Right atrium auricular region (tissue), 2 donors: ENCODE measurements around the gene ENKUR. TPM values are rescaled to one million over a fixed set of nuclear protein-coding genes. Genes with fewer than 3 reads are reported as not detected.

Experiments
- DNase-seq: peaks from one replicate; pipeline ENCODE4 v3.0.0-alpha.2; 2019; ENCODE audit warnings: low spot score
- H3K27ac ChIP-seq, 2 donors: fragments of 200-600 bp; sonication (generic); 1 replicate in 1 of 2; 2 replicates in 1 of 2; pipeline ENCODE4 v1.5.1; 2016 to 2019
- H3K27me3 ChIP-seq, 2 donors: fragments of 200-600 bp; sonication (generic); one replicate each; pipeline versions ENCODE4 v1.5.1 to v1.6.0; 2017 to 2019
- H3K36me3 ChIP-seq: fragments of 200-600 bp; sonication (generic); one replicate; pipeline ENCODE4 v1.5.1; 2016
- H3K4me1 ChIP-seq, 2 donors: fragments of 200-600 bp; sonication (generic); one replicate each; pipeline versions ENCODE4 v1.5.1 to v1.6.0; 2017 to 2019
- H3K4me3 ChIP-seq, 2 donors: fragments of 200-600 bp; sonication (generic); 1 replicate in 1 of 2; 2 replicates in 1 of 2; pipeline ENCODE4 v1.5.1; 2017 to 2019; ENCODE audit warnings: mild to moderate bottlenecking in 1 of 2, moderate library complexity in 1 of 2
- H3K9me3 ChIP-seq, 2 donors: fragments of 200-600 bp; sonication (generic); one replicate each; pipeline ENCODE4 v1.5.1; 2019
- CTCF ChIP-seq, 2 donors: fragments of 200-600 bp; sonication (generic); IDR thresholded peaks; one replicate each; pipeline ENCODE4 v1.5.1; 2019; ENCODE audit warnings: antibody characterized with exemption in 2 of 2
- total RNA-seq, 2 donors: library from RNA; depleted of rRNA; stranded (reverse); fragments of >200 nt; gene quantifications; one replicate each; pipeline ENCODE4 v1.1.0, GENCODE V29; 2016

Gene ENKUR
- not detected for total RNA-seq

- peak within 1 kb of the TSS; percentile 92 to 93 for H3K27ac ChIP-seq
- no peaks in the 10 kb centered on the region for H3K9me3 ChIP-seq
- H3K36me3 ChIP-seq = no peaks in the 10 kb centered on the region
- H3K4me1 ChIP-seq = peaks cover 0 to 13% of the 10 kb centered on the region in 2 donors
- DNase-seq = peak; percentile 93
- TF ChIP-seq CTCF (IDR thresholded peaks at IDR 0.05) = no peak
- no peaks in the 10 kb centered on the region for H3K27me3 ChIP-seq
- H3K4me3 ChIP-seq = peak within 1 kb of the TSS; percentile 57 to 73
These were observed at the start of gene ENKUR for GRCh38 chr10:25015828-25016375. Gene ENKUR (minus strand): TSS chr10:25016158. CDS start chr10:25015936, 222 bp downstream.

GRCh38 chr10:25064401-25064800 lies 48.4 kb upstream of the ENKUR start:
- no peak overlapping the region for H3K4me3 ChIP-seq
- peaks cover 0 to 8% of the 10 kb centered on the region in 2 donors for H3K4me1 ChIP-seq
- H3K27ac ChIP-seq = no peak overlapping the region
- H3K9me3 ChIP-seq = no peaks in the 10 kb centered on the region
- DNase-seq = no peak
- no peak for TF ChIP-seq CTCF (IDR thresholded peaks at IDR 0.05)
- no peaks in the 10 kb centered on the region for H3K27me3 ChIP-seq
- H3K36me3 ChIP-seq = no peaks in the 10 kb centered on the region

GRCh38 chr10:25063644-25064043 lies 47.7 kb upstream of the ENKUR start:
- Histone ChIP-seq H3K4me1 (peaks cover 0 to 8% of the 10 kb centered on the region in 2 donors), H3K27ac (no peak overlapping the region), H3K36me3 (no peaks in the 10 kb centered on the region), H3K27me3 (no peaks in the 10 kb centered on the region), H3K4me3 (no peak overlapping the region), H3K9me3 (no peaks in the 10 kb centered on the region)
- DNase-seq = no peak
- TF ChIP-seq CTCF (IDR thresholded peaks at IDR 0.05) = no peak

GRCh38 chr10:25063157-25063556 lies 47.2 kb upstream of the ENKUR start:
- no peak for TF ChIP-seq CTCF (IDR thresholded peaks at IDR 0.05)
- Histone ChIP-seq H3K27me3 (no peaks in the 10 kb centered on the region), H3K4me1 (peaks cover 0 to 8% of the 10 kb centered on the region in 2 donors), H3K9me3 (no peaks in the 10 kb centered on the region), H3K27ac (no peak overlapping the region), H3K36me3 (no peaks in the 10 kb centered on the region), H3K4me3 (no peak overlapping the region)
- no peak for DNase-seq

- Histone ChIP-seq H3K27ac (peak overlapping the region; percentile 5 to 56), H3K27me3 (no peaks in the 10 kb centered on the region), H3K4me3 (no peak overlapping the region), H3K9me3 (no peaks in the 10 kb centered on the region), H3K36me3 (no peaks in the 10 kb centered on the region), H3K4me1 (peaks cover 0 to 8% of the 10 kb centered on the region in 2 donors)
- DNase-seq = no peak
- no peak for TF ChIP-seq CTCF (IDR thresholded peaks at IDR 0.05)
These were observed 45.9 kb upstream of the ENKUR start for GRCh38 chr10:25061711-25062449.
